Panc1 (cell line): ENCODE data around the gene GCN1. TPM values are rescaled to one million over a fixed set of nuclear protein-coding genes. Genes with fewer than 3 reads are reported as not detected.

ENCODE experiments used
- ATAC-seq: fragments of 200-7000 bp; cut with Tn5 transposase; 2 replicates; pipeline ENCODE4 v1.9.1; 2020; ENCODE audit warnings: mild to moderate bottlenecking, moderate library complexity
- BruUV-seq: library from RNA; stranded (reverse); fragments of 400-500 nt; replicated peaks from 2 replicates; lab custom pipeline; 2021; lab: Mats Ljungman, UMichigan
- CTCF ChIA-PET: fragments of 300-600 bp; sonication (Branson Sonifier 250); formaldehyde crosslinking; loops from one replicate; lab custom pipeline; 2022; ENCODE audit warnings: antibody characterized with exemption; lab: Charles Lee
- POLR2A ChIA-PET: fragments of 300-600 bp; sonication (Branson Sonifier 250); formaldehyde crosslinking; loops from one replicate; lab custom pipeline; 2022; ENCODE audit warnings: antibody characterized with exemption; lab: Charles Lee
- DNase-seq: peaks from one replicate; pipeline ENCODE4 v3.0.0-alpha.2; 2010; ENCODE audit warnings: low read depth, low spot score
- H3K27ac ChIP-seq: 2 replicates; pipeline ENCODE4 v1.5.1; 2011; ENCODE audit warnings: mild to moderate bottlenecking, low read length, inconsistent platforms
- H3K27me3 ChIP-seq: fragments of 200-500 bp; sonication (Bioruptor generic); 2 replicates; pipeline ENCODE4 v1.6.0; 2014; ENCODE audit warnings: low read length, inconsistent platforms; ENCODE audit not compliant: control insufficient read depth, insufficient read depth
- H3K36me3 ChIP-seq: fragments of 200-500 bp; sonication (Bioruptor generic); 2 replicates; pipeline ENCODE4 v1.5.1; 2014; ENCODE audit warnings: inconsistent platforms, mild to moderate bottlenecking, low read length, moderate library complexity; ENCODE audit not compliant: control insufficient read depth, insufficient read depth
- H3K4me1 ChIP-seq: 2 replicates; pipeline ENCODE4 v1.5.1; 2011; ENCODE audit warnings: inconsistent platforms, mild to moderate bottlenecking, low read length, moderate library complexity; ENCODE audit not compliant: control insufficient read depth, insufficient read depth
- H3K4me3 ChIP-seq, 2 experiments: 2 replicates each; pipeline ENCODE4 v1.5.1; 2011 to 2012; ENCODE audit warnings: low read depth in 2 of 2, low read length in 2 of 2, mild to moderate bottlenecking in 2 of 2, inconsistent platforms in 1 of 2, moderate library complexity in 1 of 2
- H3K9me3 ChIP-seq: fragments of 200-500 bp; sonication (Bioruptor generic); 2 replicates; pipeline ENCODE4 v1.5.1; 2014; ENCODE audit warnings: low read depth, mild to moderate bottlenecking, inconsistent platforms, low read length, moderate library complexity; ENCODE audit not compliant: control insufficient read depth, insufficient read depth
- CTCF ChIP-seq: fragments of 450-650 bp; IDR thresholded peaks from 2 replicates; pipeline ENCODE4 v1.5.1; 2017; ENCODE audit warnings: mild to moderate bottlenecking
- POLR2AphosphoS5 ChIP-seq: IDR thresholded peaks from 2 replicates; pipeline ENCODE4 v1.6.1; 2012; ENCODE audit warnings: mild to moderate bottlenecking, low read depth, low read length, moderate library complexity
- SIN3A ChIP-seq: IDR thresholded peaks from 2 replicates; pipeline ENCODE4 v1.6.1; 2012; ENCODE audit warnings: low read depth, mild to moderate bottlenecking, low read length, moderate library complexity, borderline replicate concordance; ENCODE audit not compliant: insufficient read depth
- TCF7L2 ChIP-seq: IDR thresholded peaks from 2 replicates; pipeline ENCODE4 v1.6.1; 2011; ENCODE audit warnings: mild to moderate bottlenecking, low read depth, low read length, inconsistent platforms
- in situ Hi-C: cut with HindIII; loops from 2 replicates; pipeline ENCODE4 v1.10.0; 2016; ENCODE audit warnings: low sequenced_read_pairs, low pct_unique_long_range_greater_than_20kb
- intact Hi-C: fragments of 100-400 bp; cut with micrococcal nuclease; formaldehyde crosslinking; loops from one replicate; pipeline ENCODE4 v1.10.0; 2022; ENCODE audit not compliant: unreplicated experiment
- total RNA-seq: library from RNA; stranded (reverse); gene quantifications from one replicate; pipeline ENCODE4 v1.2.1, GENCODE V29; 2021; ENCODE audit not compliant: unreplicated experiment
- TF ChIP-seq, protein P1 (sequence below), 2 experiments: IDR thresholded peaks; 2 replicates each; pipeline ENCODE4 v1.6.1; 2011 to 2012; ENCODE audit warnings: low read depth in 2 of 2, control low read depth in 1 of 2, low read length in 1 of 2, mild to moderate bottlenecking in 1 of 2, moderate library complexity in 1 of 2; ENCODE audit not compliant: insufficient read depth in 1 of 2

GCN1 gene
- total RNA-seq, 1 experiment from 2014 or later: 175 TPM

- Histone ChIP-seq H3K27ac (no peak overlapping the region), H3K9me3 (no peaks in the 10 kb centered on the region), H3K36me3 (no peaks in the 10 kb centered on the region), H3K4me1 (peaks cover 17% of the 10 kb centered on the region), H3K27me3 (no peaks in the 10 kb centered on the region), H3K4me3 (no peak overlapping the region)
- ATAC-seq (no peak), DNase-seq (no peak)
- intact Hi-C loops: no loop called here
- ChIA-PET POLR2A (no interaction called here), CTCF (no interaction called here)
- no TSS peak for BruUV-seq
- TF ChIP-seq CTCF: no peak
- TF ChIP-seq, protein P1, sequence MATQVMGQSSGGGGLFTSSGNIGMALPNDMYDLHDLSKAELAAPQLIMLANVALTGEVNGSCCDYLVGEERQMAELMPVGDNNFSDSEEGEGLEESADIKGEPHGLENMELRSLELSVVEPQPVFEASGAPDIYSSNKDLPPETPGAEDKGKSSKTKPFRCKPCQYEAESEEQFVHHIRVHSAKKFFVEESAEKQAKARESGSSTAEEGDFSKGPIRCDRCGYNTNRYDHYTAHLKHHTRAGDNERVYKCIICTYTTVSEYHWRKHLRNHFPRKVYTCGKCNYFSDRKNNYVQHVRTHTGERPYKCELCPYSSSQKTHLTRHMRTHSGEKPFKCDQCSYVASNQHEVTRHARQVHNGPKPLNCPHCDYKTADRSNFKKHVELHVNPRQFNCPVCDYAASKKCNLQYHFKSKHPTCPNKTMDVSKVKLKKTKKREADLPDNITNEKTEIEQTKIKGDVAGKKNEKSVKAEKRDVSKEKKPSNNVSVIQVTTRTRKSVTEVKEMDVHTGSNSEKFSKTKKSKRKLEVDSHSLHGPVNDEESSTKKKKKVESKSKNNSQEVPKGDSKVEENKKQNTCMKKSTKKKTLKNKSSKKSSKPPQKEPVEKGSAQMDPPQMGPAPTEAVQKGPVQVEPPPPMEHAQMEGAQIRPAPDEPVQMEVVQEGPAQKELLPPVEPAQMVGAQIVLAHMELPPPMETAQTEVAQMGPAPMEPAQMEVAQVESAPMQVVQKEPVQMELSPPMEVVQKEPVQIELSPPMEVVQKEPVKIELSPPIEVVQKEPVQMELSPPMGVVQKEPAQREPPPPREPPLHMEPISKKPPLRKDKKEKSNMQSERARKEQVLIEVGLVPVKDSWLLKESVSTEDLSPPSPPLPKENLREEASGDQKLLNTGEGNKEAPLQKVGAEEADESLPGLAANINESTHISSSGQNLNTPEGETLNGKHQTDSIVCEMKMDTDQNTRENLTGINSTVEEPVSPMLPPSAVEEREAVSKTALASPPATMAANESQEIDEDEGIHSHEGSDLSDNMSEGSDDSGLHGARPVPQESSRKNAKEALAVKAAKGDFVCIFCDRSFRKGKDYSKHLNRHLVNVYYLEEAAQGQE (IDR thresholded peaks at IDR 0.05; ENCODE audit: insufficient read depth in 1 of 2, low read depth in 2 of 2, low read length in 1 of 2): no peak
- no peak for TF ChIP-seq TCF7L2
- TF ChIP-seq SIN3A: no peak
- no peak for TF ChIP-seq POLR2AphosphoS5
- in situ Hi-C loops: no loop called here
These were observed 103.8 kb downstream of the GCN1 start for GRCh38 chr12:120090626-120091295.

GRCh38 chr12:120090206-120090605, 104.3 kb downstream of the GCN1 start:
- ChIA-PET CTCF (no interaction called here), POLR2A (interaction anchor here (0.6 kb wide), 1 partner anchor 22 kb away, joined by 6 read pairs; no protein-coding TSS in a partner anchor)
- no peaks in the 10 kb centered on the region for H3K36me3 ChIP-seq
- no peak for DNase-seq
- BruUV-seq: no TSS peak
- no peak for TF ChIP-seq CTCF
- TF ChIP-seq, protein P1 (IDR thresholded peaks at IDR 0.05; ENCODE audit: insufficient read depth in 1 of 2, low read depth in 2 of 2, low read length in 1 of 2): no peak
- no peak for TF ChIP-seq SIN3A
- TF ChIP-seq TCF7L2: no peak
- TF ChIP-seq POLR2AphosphoS5: no peak
- H3K27me3 ChIP-seq: no peaks in the 10 kb centered on the region
- H3K4me3 ChIP-seq: no peak overlapping the region
- ATAC-seq: no peak
- H3K27ac ChIP-seq: no peak overlapping the region
- no peaks in the 10 kb centered on the region for H3K9me3 ChIP-seq
- intact Hi-C loops: no loop called here
- H3K4me1 ChIP-seq: peaks cover 17% of the 10 kb centered on the region
- in situ Hi-C loops: no loop called here
